NCI-H1105 treated with DMSO at 0.1 percent for 48 hours (cell line): Measurements from ENCODE around the gene GLUL.
A peak's percentile ranks its signal among the peaks of the same experiment; 100 is the strongest.
"Not testable (repeated sequence)": the region's sequence is repeated elsewhere in the genome, so short reads cannot be mapped to it uniquely, and the experiment has no call there.

Experiments
- DNase-seq: peaks from one replicate; lab custom pipeline; 2025; lab: John Stamatoyannopoulos, UW

The GLUL gene

GRCh38 chr1:182394055-182394775 is 2.6 kb upstream of the GLUL start:
- no peak for DNase-seq

DNA sequence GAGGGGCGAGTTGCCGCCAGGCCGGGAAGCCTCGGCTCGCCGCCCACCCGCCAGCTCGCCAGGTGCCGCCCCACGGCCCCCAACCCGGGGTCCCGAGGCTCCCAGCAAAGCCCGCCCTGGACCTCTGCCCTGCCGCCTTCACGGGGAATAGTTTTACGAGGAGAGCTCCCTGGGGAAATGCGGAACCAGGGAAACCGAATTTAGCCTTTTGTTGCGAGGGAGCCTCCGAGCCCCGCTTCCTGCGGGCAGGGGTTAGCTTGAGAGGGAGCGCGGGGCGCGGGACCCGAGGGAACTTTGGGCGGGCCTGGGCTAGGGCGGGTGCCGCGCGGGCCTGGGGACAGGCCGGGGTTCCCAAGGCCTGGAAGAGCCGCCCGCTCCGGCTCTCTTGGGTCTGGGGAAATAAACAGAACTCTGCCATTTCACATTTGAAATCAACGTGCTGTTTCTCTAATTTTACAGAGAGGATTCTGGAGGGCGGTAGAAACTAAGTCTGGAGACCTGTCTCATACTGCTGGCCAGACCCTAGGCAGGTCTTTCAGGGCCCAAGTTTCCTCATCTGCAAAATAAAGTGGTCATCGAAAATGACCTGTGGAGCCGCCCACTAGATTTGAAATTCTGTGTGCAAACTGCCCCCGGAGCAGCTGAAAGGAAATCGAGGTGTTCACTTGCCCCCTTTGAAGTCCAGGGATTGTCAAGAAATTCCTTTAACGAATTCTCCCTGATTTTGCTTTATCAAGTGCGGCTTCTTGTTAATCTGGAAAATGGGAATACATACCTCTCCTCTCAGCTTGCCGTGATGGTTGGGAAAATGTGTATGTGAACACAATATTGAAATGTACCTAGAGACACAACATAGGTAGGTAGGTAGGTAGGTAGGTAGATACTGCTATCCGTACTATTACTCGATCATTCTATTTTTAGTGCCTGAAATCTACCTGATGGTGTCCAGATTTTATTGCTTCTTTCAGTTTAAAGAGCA is 749 bp upstream of the GLUL start:
- DNase-seq: peak; percentile 77

GRCh38 chr1:182391028-182391361 is 595 bp downstream of the GLUL start:
- no peak for DNase-seq

- DNase-seq: peak; percentile 7
Observed at GRCh38 chr1:182389619-182390047, 2.0 kb downstream of the GLUL start.

DNA sequence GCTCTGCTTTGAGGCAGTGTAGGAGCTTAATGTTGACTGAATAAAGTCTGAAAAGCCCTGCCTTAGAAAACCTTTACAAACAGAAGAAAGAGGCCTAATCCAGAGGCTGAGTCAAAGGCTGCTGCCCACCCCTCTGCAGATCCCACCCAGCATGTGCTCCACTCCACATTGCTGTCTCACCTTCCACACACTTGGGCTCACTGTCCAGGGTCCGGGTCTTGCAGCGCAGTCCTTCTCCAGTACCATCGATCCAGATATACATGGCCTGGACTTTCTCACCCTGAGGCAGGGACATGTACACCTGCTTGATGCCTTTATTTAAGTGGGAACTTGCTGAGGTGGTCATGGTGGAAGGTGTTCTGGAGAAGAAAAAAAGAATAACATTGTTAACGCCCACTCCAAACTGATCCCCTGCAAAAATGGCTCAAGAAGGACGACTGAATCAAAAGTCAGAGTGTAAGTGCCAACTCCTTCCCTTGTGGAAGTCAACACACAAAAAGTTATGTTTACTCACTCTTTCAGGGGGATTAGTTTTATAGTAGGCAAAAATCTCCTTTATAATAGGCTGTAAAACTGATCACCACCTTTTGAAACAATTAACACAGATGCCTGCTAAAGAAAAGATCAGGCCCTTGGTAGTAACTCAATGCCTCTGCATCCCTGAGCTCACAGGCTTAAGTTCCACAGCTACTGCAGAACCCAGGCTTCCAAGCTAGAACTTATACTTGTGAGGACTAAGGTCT is 3.0 kb downstream of the GLUL start:
- no peak for DNase-seq

- DNase-seq: no peak
Observed at GRCh38 chr1:182387566-182387965, 4.0 kb downstream of the GLUL start.

DNA sequence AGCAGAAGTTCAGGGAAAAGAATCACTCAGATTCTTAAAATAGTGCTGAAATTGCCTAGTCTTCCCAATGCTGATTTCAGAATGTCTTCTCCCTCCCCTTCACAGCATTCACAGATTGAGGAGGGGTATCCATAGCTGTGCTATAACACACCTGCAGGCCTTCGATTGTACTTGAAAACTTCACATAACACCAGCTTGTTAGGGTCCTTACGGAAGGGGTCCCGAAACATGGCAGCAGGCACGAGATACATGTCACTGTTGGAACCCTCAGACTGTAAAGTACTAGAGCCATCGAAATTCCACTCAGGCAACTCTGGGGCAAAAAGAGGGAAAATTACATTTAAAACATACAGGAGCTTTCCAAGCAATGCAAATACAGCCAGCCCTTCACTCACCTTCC is 4.6 kb downstream of the GLUL start:
- DNase-seq: no peak

DNA sequence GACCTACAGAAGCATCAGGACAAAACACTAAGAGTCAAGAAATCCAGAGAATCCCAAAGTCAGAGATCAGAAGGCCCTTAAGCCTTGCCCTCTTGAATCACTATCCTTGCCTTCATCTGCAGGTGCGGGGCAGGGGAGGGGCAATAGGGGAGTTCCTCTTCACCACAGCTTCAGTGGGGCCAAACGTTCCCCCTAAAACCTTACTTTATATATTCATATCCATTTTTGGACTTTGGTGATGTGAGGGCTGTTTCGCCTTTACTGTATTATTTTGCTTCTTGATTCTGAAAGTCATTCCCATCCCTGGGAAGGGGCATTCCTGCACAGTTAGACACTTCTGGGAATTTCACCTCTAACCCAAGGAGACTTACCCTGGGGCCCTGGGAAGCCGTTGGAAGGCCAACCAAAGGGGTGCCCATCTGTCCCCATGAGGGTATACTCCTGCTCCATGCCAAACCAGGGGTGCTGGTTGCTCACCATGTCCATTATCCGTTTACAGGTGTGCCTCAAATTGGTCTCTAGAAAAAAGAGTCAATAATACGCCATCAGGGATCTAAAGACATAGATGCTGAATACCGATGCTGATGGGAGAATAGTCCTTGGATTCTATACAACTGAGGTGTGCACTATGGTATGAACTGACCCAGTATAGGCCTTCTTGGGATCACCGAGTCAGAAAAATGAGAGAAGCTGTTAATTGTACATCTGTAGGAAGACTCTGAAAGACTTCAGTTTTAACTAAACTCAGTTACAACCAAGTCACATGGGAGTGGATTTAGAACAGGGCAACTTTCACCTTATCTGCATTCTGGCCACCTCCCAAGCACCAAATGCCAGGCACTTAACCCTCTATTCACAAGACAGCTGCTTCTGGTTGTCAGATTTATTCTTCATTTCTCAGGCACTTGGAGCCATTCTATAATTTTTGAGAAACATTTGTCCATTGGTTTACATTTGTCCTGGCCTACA is 5.4 kb downstream of the GLUL start:
- no peak for DNase-seq

DNA sequence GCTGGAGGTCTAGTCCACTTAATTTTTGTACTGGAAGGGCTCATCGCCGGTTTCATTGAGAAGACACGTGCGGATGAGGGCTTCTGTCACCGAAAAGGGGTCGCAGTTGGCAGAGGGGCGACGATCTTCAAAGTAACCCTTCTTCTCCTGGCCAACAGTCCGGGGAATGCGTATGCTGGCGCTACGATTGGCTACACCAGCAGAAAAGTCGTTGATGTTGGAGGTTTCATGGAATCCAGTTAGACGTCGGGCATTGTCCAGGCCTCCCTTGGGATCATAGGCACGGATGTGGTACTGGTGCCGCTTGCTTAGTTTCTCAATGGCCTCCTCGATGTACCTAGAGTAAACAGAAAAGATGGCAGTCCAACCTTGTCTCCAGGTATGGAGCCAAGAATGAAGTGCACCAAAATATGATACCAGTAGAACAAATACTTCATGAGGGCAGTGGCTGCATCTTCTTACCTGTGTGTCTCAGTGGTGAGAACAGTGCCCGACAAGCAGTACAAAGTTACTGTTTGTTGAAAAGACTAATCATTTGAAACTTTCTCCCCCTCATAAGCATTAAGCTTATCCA is 7.1 kb downstream of the GLUL start:
- DNase-seq: no peak

GRCh38 chr1:182383934-182384333 is 7.7 kb downstream of the GLUL start:
- no peak for DNase-seq

GRCh38 chr1:182383037-182383661 is 8.4 kb downstream of the GLUL start:
- DNase-seq: no peak

- DNase-seq: no peak
Observed at GRCh38 chr1:182381962-182382819, 9.4 kb downstream of the GLUL start.

GRCh38 chr1:182380199-182380598 is 11.4 kb downstream of the GLUL start:
- DNase-seq: no peak

DNA sequence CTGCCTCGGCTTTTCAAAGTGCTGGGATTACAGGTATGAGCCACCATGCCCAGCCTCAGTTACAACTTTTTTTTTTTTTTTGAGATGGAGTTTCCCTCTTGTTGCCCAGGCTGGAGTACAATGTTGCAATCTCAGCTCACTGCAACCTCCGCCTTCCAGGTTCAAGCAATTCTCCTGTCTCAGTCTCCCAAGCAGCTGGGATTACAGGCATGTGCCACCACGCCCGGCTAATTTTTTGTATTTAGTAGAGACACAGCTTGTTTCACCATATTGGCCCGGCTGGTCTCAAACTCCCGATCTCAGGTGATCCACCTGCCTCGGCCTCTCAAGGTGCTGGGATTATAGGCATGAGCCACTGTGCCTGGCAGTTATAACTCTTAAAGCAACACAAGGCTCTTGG is 11.8 kb downstream of the GLUL start:
- not testable (repeated sequence) for DNase-seq

DNA sequence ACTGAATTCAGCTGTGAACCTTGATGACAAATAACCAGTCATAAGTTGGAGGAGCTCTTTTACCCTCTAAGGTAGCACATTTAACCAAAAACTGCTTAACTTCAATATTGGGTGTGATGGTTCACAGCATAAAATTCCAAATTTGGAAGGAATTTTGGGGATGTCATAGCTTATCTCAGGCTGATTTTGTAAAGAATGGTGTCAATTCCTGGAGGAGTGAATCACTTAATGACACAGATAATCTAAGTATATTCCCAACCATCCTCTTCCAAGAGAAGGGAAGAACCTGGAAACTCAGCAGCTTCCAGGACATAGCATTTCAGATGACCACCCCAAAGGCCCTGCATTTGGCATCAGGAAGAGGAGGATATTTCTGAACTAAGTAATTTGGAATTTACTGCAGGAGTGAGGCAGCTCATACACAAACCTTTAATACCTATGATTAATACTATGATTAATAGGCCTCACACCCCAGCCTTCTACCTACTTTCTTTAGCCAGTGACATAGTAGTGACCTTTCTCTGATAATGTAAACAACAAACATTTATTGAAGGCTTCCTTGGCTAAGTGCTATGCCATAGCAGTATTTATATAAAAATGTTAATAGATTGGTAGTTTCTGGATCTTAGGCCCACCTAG is 14.5 kb downstream of the GLUL start:
- DNase-seq: no peak

DNA sequence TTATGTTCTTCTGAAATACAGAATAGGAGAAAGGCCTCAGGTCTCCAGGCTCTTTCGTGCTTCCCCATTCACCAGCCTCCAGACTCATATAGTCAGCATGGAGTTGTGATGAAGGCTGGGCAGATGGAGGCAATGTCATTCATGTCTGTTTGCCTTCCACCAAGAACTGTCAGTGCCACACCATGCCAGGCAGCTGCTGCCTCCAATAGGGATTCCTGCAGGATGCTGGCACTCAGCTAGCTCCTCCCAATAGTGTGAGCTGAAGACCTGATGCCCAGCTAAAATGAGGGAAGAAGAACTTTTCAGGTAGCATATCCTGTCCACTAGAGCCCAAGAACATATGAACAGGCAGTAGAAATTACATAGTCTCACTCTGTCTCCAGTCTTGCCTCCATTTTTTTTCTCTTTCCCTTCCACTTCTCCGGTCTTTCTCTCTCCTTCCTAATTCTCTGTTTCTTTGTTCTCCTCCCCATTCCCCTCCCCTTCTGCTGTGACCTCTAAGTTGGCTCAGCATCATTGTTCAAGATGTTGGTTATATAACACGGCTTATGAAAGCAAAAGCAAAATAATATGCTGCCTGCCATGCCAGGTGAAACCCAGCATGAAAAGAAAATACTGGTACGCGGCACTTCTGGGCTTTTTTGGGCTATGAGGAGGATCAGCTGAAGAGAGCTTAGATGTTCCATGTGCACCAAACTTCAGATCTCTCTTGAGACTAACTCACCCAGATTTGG is 17.3 kb downstream of the GLUL start:
- no peak for DNase-seq

GRCh38 chr1:182370532-182370931 is 21.1 kb downstream of the GLUL start:
- no peak for DNase-seq

DNA sequence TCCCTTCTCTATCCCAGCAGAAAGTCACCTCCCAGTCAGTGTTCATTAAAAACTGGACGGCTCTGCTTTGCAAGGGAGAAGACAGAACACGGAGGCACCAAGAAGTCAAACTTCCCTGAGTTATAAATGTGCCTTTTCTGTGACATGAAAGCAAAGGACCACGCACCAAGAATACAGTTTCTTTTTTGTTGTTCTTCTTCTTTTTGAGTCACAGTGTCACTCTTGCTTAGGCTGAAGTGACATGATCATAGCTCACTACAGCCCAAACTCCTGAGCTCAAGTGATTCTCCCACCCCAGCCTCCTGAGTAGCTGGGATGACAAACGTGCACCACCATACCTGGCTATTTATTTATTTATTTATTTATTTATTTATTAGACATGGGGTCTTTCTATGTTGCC is 22.7 kb downstream of the GLUL start:
- no peak for DNase-seq
